ENCODE results near the gene USP43. TPM values are rescaled to one million over a fixed set of nuclear protein-coding genes. Genes with fewer than 3 reads are reported as not detected.

Gene USP43
- total and polyA plus RNA-seq, 11 donors = 0.01 to 0.41 (median 0.14) TPM; not detected in 7

DNA sequence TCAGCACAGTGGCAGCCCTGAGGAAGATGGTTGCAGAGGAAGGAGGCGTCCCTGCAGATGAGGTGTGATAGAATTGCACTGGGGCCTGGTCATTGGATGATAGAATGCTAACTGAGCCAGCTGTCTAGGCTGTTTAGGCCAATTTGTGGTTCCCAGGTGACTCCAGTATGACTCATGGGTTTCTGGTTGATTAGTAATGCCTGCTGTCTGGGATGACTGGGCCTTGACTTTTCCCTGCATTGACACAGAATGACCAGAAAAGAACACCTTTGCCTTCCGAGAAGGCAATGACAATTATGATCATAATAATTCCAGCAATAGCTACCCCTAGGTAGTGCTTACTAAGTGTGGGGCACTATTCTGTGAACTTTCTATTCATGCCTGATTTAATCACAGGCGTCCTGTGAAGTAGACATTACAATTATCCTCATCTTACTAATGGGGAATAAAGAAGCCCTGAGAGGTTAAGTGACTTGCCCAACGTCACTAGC is 31.5 kb downstream of the USP43 start:
- Histone ChIP-seq H3K9me3 (peaks cover 0 to 21% (median 10%) of the 10 kb centered on the region in 12 donors), H3K4me1 (no peaks in the 10 kb centered on the region), H3K27me3 (no peaks in the 10 kb centered on the region), H3K27ac (no peak overlapping the region), H3K4me3 (no peak overlapping the region), H3K36me3 (no peaks in the 10 kb centered on the region)
- intact Hi-C loops (cut with DNase I) = no loop called here
- DNase-seq = no peak
- TF ChIP-seq CTCF (IDR thresholded peaks at IDR 0.05) (no peak), POLR2A (IDR thresholded peaks at IDR 0.05) (no peak)
- WGBS, 4 donors = 81 to 91% (median 86%) methylated on average over 4 of the region's 4 CpGs
- ATAC-seq = no peak

DNA sequence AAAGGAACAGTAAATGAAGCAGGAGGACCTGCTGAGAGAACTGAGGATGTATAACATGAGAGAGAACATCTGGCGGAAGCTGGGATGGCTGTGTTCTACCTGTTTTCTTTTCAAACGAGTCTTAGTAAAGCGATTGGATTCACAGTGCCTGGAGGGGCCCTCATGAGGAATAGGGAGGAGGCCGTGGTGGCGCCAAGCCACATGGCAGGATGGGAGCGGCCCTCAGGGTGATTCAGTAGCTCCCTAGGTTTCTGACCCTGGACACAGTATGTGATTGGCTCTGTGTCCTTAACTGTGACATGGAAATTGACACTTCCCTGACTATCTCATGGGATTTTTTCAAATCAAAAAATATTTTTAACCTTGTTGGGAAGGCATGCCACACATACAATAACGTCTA is 32.1 kb downstream of the USP43 start:
- TF ChIP-seq CTCF (IDR thresholded peaks at IDR 0.05) = no peak
- no peak for TF ChIP-seq POLR2A (IDR thresholded peaks at IDR 0.05)
- intact Hi-C loops (cut with DNase I) = no loop called here
- Histone ChIP-seq H3K4me1 (no peaks in the 10 kb centered on the region), H3K4me3 (no peak overlapping the region), H3K27ac (no peak overlapping the region), H3K36me3 (no peaks in the 10 kb centered on the region), H3K9me3 (peaks cover 0 to 21% (median 10%) of the 10 kb centered on the region in 12 donors), H3K27me3 (no peaks in the 10 kb centered on the region)
- ATAC-seq (no peak), DNase-seq (no peak)
- WGBS, 4 donors = 65 to 77% (median 69%) methylated on average over 7 of the region's 7 CpGs

GRCh38 chr17:9677896-9678295 is 32.6 kb downstream of the USP43 start:
- DNase-seq (no peak), ATAC-seq (no peak)
- no peak overlapping the region for H3K4me3 ChIP-seq
- no peaks in the 10 kb centered on the region for H3K27me3 ChIP-seq
- intact Hi-C loops (cut with DNase I) = no loop called here
- H3K27ac ChIP-seq = no peak overlapping the region
- no peaks in the 10 kb centered on the region for H3K36me3 ChIP-seq
- peaks cover 0 to 21% (median 10%) of the 10 kb centered on the region in 12 donors for H3K9me3 ChIP-seq
- WGBS, 4 donors = 62 to 75% (median 74%) methylated on average over 4 of the region's 4 CpGs
- no peaks in the 10 kb centered on the region for H3K4me1 ChIP-seq
- TF ChIP-seq CTCF (IDR thresholded peaks at IDR 0.05) (no peak), POLR2A (IDR thresholded peaks at IDR 0.05) (no peak)

- H3K27ac ChIP-seq = no peak overlapping the region
- H3K27me3 ChIP-seq = peaks cover 0 to 3% (median 0%) of the 10 kb centered on the region in 9 donors
- 68 to 82% (median 76%) methylated on average over 10 of the region's 10 CpGs for WGBS, 4 donors
- TF ChIP-seq POLR2A (IDR thresholded peaks at IDR 0.05) (no peak), CTCF (IDR thresholded peaks at IDR 0.05) (no peak)
- ATAC-seq (no peak), DNase-seq (no peak)
- H3K9me3 ChIP-seq = peaks cover 0 to 10% (median 4%) of the 10 kb centered on the region in 12 donors
- H3K4me1 ChIP-seq = no peaks in the 10 kb centered on the region
- intact Hi-C loops (cut with DNase I) = no loop called here
- H3K36me3 ChIP-seq = no peaks in the 10 kb centered on the region
- H3K4me3 ChIP-seq = no peak overlapping the region
These were observed 39.8 kb downstream of the USP43 start for GRCh38 chr17:9684955-9685621.
